ENCODE data around the gene TIMM10.

DNA sequence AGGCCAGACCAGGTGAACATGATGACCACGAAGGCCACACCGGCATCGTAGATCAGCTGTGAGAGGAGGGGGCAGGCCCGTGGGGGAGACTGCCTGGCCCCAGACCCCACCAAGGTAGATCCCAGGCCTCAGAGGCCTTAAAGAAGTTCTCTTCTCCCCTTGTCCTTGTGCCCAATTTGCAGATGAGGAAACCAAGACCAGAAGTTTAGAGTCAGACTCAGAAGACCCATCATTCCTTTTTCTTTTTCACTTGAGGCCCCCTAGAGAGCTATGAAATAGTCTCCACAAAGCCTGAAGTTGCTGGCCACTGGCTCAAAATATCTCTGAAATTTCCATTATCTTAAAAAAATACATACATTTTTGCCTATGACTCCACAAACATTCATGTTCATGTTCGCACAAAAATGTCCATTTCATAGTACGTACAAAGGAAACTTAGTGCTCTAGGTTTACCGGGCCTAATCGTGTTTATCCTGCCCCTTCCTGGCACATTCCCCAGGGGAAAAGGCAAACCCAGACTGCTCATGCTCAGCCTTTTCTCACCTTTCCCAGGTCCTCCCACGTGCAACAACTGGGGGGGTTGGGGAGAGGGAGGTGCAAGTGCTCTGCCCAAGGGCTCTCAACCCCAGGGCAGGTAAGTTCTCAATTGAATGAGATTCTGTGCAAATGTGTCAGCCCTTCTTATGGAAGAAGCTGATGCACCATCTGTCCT is 34.3 kb downstream of the TIMM10 start:
- TF ChIP-seq, protein P1, sequence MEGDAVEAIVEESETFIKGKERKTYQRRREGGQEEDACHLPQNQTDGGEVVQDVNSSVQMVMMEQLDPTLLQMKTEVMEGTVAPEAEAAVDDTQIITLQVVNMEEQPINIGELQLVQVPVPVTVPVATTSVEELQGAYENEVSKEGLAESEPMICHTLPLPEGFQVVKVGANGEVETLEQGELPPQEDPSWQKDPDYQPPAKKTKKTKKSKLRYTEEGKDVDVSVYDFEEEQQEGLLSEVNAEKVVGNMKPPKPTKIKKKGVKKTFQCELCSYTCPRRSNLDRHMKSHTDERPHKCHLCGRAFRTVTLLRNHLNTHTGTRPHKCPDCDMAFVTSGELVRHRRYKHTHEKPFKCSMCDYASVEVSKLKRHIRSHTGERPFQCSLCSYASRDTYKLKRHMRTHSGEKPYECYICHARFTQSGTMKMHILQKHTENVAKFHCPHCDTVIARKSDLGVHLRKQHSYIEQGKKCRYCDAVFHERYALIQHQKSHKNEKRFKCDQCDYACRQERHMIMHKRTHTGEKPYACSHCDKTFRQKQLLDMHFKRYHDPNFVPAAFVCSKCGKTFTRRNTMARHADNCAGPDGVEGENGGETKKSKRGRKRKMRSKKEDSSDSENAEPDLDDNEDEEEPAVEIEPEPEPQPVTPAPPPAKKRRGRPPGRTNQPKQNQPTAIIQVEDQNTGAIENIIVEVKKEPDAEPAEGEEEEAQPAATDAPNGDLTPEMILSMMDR (IDR thresholded peaks at IDR 0.05; ENCODE audit: low read length), result no peak
- no peak for TF ChIP-seq EZH2 (IDR thresholded peaks at IDR 0.05; ENCODE audit: borderline replicate concordance, low read length)
